ENCODE results near the gene UBAC2.

The UBAC2 gene

GRCh38 chr13:99270518-99270917, 69.9 kb downstream of the UBAC2 start:
- no peak for DNase-seq (ENCODE audit: low read depth, low spot score)

DNA sequence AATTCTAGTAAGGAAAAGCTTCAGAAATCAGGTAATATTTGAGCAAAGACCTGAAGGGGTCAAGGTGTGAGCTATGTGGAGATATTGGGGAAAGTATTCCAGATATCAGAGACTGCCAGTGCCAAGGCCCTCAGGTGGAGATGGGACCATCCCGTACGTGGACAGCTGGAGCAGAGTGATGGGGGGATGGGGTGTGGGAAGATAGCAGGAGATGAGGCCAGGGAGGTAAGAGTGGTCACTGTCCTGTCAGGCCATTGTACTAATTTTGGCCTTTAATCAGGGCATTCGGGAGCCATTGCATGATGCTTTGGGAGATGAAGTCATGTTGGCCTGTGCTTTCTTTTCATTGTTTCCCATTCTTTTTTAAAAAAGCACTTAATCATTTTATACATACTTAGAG, 70.6 kb downstream of the UBAC2 start:
- no peak for DNase-seq (ENCODE audit: low read depth, low spot score)

DNA sequence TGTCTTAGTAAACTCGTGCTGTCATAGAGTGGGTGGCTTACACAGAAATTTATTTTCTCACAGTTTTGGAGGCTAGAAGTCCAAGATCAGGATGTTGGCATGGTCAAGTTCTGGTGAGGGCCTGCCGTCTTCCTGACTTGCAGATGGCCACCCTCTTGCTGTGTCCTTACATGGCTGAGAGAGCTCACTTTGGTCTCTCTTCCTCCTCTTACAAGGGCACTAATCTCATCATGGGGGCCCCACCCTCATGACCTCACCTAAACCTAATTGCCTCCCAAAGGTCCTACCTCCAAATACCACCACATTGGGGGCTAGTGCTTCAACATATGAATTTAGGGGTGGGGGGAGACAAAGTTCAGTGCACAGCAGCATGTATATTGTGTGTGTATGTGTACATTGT, 71.8 kb downstream of the UBAC2 start:
- no peak for DNase-seq (ENCODE audit: low read depth, low spot score)

DNA sequence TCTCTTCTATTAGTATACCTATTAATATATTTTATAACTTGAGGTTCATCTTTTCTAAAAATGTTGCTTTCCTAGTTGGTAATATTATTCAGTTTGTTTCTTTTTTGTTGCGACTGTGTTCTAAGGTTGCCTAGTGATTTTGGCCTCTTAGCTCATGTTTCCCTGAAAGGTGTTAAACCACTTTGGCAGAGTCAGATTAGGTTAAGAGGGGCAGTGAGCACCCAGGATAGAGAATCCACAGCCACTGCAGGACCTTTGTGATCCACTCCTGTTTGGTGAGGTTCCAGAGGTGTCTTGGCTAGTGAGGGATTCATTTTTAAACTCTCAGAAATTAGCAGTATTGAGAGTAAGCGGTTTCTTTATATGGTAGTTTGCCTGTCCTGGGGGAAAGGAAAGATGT, 72.5 kb downstream of the UBAC2 start:
- no peak for DNase-seq (ENCODE audit: low read depth, low spot score)

GRCh38 chr13:99275093-99275469, 74.4 kb downstream of the UBAC2 start:
- DNase-seq (ENCODE audit: low read depth, low spot score) = no peak

GRCh38 chr13:99276706-99277105, 76.1 kb downstream of the UBAC2 start:
- DNase-seq (ENCODE audit: low read depth, low spot score) = no peak

DNA sequence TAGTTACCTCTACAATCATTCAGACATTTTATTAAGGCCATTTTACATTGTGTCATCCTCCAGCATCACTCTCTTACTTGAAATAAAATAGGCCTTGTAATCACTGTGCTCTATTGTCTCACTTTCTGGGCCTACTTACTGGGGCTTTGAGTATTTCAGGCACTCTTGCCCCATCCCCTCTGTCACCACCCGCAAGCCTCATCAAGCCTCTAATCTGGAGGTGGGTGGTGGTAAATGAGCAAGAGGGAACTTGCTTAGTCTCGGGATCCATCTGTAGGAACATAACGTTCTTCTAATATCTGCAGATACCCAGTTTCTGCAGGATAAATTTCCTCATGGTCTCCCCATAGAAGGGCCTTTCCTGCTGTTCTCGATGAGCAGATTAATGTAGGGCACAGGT, 77.0 kb downstream of the UBAC2 start:
- no peak for DNase-seq (ENCODE audit: low read depth, low spot score)

GRCh38 chr13:99278200-99278599, 77.5 kb downstream of the UBAC2 start:
- DNase-seq (ENCODE audit: low read depth, low spot score) = no peak

DNA sequence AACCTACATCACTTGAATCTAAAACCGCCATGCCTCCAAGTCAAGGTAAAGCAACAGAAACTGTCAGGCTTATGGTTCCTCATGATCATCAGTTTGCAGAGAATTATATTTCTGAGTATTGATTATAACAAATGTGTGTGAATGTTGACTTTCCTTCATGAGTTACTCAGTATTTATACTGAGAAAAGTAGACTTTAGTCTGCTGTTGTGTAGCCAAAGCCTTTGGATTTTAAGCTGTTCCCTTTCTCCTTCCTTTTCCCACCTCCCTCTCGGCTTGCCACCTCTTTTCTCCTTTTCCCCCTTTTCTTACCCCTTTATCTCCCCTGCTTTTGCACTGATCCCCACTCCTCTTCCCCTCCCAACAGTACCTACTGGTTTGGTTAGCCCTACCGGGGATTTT, 78.2 kb downstream of the UBAC2 start:
- DNase-seq (ENCODE audit: low read depth, low spot score) = no peak

GRCh38 chr13:99279637-99280036, 79.0 kb downstream of the UBAC2 start:
- DNase-seq (ENCODE audit: low read depth, low spot score) = no peak

GRCh38 chr13:99280166-99280565, 79.5 kb downstream of the UBAC2 start:
- DNase-seq (ENCODE audit: low read depth, low spot score) = no peak

- no peak for DNase-seq (ENCODE audit: low read depth, low spot score)
These were observed 81.2 kb downstream of the UBAC2 start for GRCh38 chr13:99281811-99282263.

DNA sequence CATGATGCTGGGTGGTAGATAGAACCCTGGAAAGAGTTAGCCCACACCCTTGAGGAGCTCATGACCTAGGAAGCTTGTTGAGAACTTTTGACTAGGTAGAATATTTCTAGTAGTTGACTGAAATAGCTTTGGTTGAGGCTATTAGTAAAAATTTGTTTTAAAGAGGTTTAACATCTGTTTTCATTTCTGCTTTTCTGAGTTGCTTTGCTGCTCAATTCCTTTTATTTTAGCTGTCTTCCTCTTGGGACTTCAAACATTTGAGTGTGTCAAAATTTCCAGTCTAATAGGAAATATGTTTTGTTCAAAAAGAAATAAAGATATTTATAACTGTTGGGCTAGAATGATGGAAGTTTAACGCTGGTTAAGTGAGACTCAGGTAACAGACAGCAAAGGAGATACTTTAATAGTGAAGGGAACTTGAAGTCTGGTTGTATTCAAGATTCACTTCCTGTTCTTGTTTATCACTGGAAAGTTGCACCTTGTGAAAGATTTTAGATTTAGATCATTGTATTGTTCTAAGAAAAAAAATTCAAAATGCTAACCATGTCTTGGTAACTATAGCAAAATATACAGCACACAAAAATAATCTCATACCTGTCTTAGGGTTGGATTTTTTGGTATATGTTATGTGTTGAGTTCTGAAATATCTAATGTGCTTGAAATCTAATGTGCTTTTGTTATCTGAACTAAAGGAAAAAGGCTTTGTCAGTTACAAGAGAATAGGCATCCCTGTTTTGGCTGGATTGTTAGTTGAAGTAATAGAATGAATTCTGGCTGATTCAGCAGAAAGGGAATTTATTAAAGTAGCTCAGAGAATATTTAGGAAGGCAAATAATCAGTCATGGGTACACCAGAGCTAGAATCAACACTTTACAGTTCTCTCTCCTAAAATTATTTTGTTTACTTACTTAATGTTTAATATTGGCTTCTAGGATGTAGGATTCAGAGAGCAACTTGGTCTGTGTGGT, 81.9 kb downstream of the UBAC2 start:
- no peak for DNase-seq (ENCODE audit: low read depth, low spot score)

- no peak for DNase-seq (ENCODE audit: low read depth, low spot score)
These were observed 85.0 kb downstream of the UBAC2 start for GRCh38 chr13:99285432-99286182.

DNA sequence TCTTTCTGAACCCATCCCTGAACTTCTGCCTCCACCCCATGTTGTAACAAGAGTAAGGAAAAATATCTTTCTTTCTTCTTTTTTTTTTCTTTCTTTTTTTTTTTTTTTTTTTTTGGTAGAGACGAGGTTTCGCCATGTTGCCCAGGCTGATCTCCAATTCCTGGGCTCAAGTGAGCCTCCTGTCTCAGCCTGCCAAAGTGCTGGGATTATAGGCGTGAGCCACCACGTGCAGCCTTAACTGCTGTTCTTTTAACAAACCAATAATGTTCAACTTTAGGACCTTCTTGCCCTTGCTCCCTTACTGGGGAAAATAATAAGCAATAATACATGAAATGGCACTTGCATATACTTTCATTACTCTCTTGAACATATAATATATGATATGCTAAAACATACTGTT, 86.9 kb downstream of the UBAC2 start:
- DNase-seq (ENCODE audit: low read depth, low spot score) = no peak

DNA sequence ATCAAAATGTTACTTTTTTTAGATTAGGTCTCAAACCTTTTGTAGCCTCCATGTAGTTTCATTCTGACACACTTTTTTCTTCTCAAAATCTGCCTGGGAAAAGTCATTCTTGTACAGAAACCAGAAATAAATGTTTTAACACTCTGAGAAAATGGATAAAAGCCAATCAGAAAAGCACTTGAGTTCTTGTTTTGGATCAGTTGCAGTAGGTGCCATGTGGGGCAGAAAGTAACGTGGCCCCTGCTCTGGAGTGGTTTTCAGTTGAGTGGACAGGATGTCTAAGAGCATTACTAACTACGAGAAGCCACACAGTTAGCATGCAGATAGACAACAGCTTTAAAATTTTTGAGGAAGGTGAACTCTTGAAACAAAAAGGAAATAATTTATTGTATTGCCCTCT, 87.4 kb downstream of the UBAC2 start:
- no peak for DNase-seq (ENCODE audit: low read depth, low spot score)

GRCh38 chr13:99289271-99289670, 88.6 kb downstream of the UBAC2 start:
- no peak for DNase-seq (ENCODE audit: low read depth, low spot score)

DNA sequence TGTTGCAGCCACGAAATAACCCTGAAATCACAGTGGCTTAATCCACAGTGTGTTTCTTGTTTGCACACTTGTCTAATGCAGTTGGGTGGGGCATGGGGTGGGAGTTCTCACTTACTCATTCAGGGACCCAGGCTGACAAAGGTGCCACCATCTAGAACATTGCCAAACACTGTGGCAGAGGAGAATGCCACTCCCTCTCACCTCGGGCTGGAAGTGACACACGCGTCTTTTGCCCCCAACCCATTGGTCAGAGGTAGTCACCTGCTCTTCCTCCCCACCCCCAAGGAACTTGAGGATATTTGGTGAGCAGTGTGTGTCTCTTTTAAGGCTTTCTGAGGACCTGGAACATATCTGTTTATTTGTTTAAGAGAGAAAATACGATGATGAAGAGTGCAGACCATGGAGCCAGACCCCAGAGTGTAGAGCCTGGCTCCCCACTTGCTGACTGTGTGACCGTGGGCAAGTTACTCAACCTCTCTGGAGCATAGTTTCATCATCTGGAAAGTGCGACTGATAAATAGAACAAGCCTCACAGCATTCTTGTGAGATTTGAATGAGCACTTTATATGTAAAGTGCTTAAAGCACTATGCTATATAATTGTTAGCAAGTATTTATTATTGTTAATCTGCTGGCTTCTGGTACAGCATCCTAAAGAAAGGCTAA, 89.2 kb downstream of the UBAC2 start:
- no peak for DNase-seq (ENCODE audit: low read depth, low spot score)

GRCh38 chr13:99290894-99291293, 90.2 kb downstream of the UBAC2 start:
- DNase-seq (ENCODE audit: low read depth, low spot score) = no peak

- DNase-seq (ENCODE audit: low read depth, low spot score) = no peak
These were observed 92.5 kb downstream of the UBAC2 start for GRCh38 chr13:99293178-99293577.

DNA sequence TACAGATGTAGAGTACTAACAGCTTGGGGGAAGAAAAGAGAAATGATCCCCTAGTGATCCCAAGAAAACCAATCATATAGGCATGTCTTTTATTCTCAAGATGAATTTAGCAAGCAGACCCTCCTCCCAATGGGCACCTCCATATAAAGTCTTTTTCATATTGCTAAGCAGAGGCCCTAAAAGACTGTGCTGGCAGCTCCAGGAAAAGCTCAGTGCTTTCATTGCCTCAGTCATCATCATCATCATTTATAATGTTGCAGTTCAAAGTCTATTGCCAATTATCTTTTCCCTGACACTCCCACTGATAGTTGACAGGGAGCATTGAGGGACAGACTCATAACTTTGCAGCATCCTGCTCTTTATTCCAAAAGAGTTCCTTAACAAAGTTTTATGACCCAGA, 93.5 kb downstream of the UBAC2 start:
- DNase-seq (ENCODE audit: low read depth, low spot score) = no peak

GRCh38 chr13:99294958-99295357, 94.3 kb downstream of the UBAC2 start:
- DNase-seq (ENCODE audit: low read depth, low spot score) = no peak
